Vagina (tissue), 2 donors: Measurements from ENCODE around the gene PICALM. TPM values are rescaled to one million over a fixed set of nuclear protein-coding genes. Genes with fewer than 3 reads are reported as not detected.

ENCODE experiments used
- DNase-seq, 2 donors: peaks; one replicate each; pipeline ENCODE4 v3.0.0-alpha.2; 2017; ENCODE audit errors: extremely low spot score in 2 of 2
- H3K27ac ChIP-seq: fragments of 200-600 bp; sonication (generic); one replicate; pipeline ENCODE4 v1.5.1; 2019
- H3K27me3 ChIP-seq: fragments of 200-600 bp; sonication (generic); one replicate; pipeline ENCODE4 v1.5.1; 2019
- H3K36me3 ChIP-seq, 2 donors: fragments of 200-600 bp; sonication (generic); one replicate each; pipeline ENCODE4 v1.5.1; 2017 to 2019
- H3K4me1 ChIP-seq: fragments of 200-600 bp; sonication (generic); one replicate; pipeline ENCODE4 v1.5.1; 2019
- H3K4me3 ChIP-seq, 2 donors: fragments of 200-600 bp; sonication (generic); 1 replicate in 1 of 2; 2 replicates in 1 of 2; pipeline ENCODE4 v1.5.1; 2016 to 2019
- H3K9me3 ChIP-seq: fragments of 200-600 bp; sonication (generic); one replicate; pipeline ENCODE4 v1.5.1; 2019
- POLR2A ChIP-seq, 2 donors: fragments of 450-650 bp; IDR thresholded peaks; one replicate each; pipeline ENCODE4 v1.6.1; 2017; ENCODE audit warnings: antibody characterized with exemption in 2 of 2, mild to moderate bottlenecking in 2 of 2, moderate library complexity in 2 of 2
- POLR2AphosphoS5 ChIP-seq, 2 donors: sonication (generic); formaldehyde crosslinking; IDR thresholded peaks; one replicate each; pipeline ENCODE4 v1.9.0; 2017; ENCODE audit warnings: antibody characterized with exemption in 2 of 2, mild to moderate bottlenecking in 2 of 2, low read depth in 1 of 2; ENCODE audit not compliant: insufficient read depth in 1 of 2
- intact Hi-C: fragments of 100-400 bp; cut with DNase I; formaldehyde crosslinking; loops from one replicate; pipeline ENCODE4 v1.15.1; 2023
- total RNA-seq: library from RNA; depleted of rRNA; stranded (reverse); fragments of >200 nt; gene quantifications from one replicate; pipeline ENCODE4 v1.2.3, GENCODE V29; 2016
- TF ChIP-seq, protein P1 (sequence below), 3 experiments: fragments of 450-650 bp in 2 of 3; fragments of 200-600 bp in 1 of 3; sonication (generic) in 1 of 3; IDR thresholded peaks; one replicate each; pipeline ENCODE4 v1.5.1; 2017 to 2019; ENCODE audit warnings: antibody characterized with exemption in 3 of 3, mild to moderate bottlenecking in 2 of 3, moderate library complexity in 2 of 3

PICALM gene
- total RNA-seq, 1 donor from 2014 or later: 237 TPM

DNA sequence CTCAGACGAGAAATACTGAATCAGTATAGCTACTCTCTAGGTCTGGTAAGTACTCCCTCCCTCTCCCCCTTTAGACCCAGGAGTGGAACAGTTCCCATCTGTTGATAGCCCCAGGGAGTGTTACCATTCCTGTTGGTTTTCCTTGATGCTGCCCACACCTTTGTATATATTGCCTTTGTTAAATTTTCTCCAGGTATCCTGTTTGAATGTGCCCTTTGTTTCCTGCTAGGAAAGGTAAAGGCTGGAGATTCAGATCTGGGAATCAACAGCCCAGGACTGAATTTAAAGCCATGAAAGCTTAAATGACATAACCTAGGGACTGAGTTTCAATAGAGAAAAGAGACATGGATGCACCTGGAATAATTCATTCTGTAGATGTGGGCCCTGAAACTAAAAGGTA lies 145.4 kb downstream of the PICALM start:
- Histone ChIP-seq H3K27me3 (no peaks in the 10 kb centered on the region), H3K27ac (no peak overlapping the region), H3K4me3 (no peak overlapping the region), H3K36me3 (no peaks in the 10 kb centered on the region), H3K4me1 (no peaks in the 10 kb centered on the region), H3K9me3 (no peaks in the 10 kb centered on the region)
- intact Hi-C loops: no loop called here
- DNase-seq: no peak
- no peak for TF ChIP-seq POLR2A (IDR thresholded peaks at IDR 0.05)
- no peak for TF ChIP-seq POLR2AphosphoS5 (IDR thresholded peaks at IDR 0.05; ENCODE audit: insufficient read depth in 1 of 2, low read depth in 1 of 2)
- TF ChIP-seq, protein P1, sequence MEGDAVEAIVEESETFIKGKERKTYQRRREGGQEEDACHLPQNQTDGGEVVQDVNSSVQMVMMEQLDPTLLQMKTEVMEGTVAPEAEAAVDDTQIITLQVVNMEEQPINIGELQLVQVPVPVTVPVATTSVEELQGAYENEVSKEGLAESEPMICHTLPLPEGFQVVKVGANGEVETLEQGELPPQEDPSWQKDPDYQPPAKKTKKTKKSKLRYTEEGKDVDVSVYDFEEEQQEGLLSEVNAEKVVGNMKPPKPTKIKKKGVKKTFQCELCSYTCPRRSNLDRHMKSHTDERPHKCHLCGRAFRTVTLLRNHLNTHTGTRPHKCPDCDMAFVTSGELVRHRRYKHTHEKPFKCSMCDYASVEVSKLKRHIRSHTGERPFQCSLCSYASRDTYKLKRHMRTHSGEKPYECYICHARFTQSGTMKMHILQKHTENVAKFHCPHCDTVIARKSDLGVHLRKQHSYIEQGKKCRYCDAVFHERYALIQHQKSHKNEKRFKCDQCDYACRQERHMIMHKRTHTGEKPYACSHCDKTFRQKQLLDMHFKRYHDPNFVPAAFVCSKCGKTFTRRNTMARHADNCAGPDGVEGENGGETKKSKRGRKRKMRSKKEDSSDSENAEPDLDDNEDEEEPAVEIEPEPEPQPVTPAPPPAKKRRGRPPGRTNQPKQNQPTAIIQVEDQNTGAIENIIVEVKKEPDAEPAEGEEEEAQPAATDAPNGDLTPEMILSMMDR (IDR thresholded peaks at IDR 0.05): no peak

DNA sequence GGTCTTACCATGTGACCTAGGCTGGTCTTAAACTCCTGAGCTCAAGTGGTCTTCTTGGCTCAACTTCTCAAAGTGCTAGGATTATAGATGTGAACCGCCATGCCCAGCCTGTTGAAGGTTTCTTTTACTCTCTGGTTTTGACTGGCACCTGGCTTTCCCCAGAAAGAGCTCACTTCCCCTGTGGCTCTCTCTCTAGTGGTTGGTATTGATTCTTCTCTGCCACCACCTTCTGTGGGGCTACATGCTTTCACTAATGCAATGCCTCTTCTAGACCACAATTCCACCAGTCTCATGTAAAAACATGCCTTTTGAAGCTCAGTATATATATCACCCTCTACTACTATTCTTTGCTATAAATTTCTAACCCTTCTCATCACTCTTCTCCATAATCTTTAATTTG lies 146.5 kb downstream of the PICALM start:
- H3K27ac ChIP-seq: no peak overlapping the region
- H3K27me3 ChIP-seq: no peaks in the 10 kb centered on the region
- no peak for DNase-seq
- H3K4me1 ChIP-seq: no peaks in the 10 kb centered on the region
- no peaks in the 10 kb centered on the region for H3K9me3 ChIP-seq
- no peaks in the 10 kb centered on the region for H3K36me3 ChIP-seq
- TF ChIP-seq POLR2AphosphoS5 (IDR thresholded peaks at IDR 0.05; ENCODE audit: insufficient read depth in 1 of 2, low read depth in 1 of 2) (no peak), POLR2A (IDR thresholded peaks at IDR 0.05) (no peak)
- TF ChIP-seq, protein P1 (IDR thresholded peaks at IDR 0.05): no peak
- intact Hi-C loops: no loop called here
- no peak overlapping the region for H3K4me3 ChIP-seq

DNA sequence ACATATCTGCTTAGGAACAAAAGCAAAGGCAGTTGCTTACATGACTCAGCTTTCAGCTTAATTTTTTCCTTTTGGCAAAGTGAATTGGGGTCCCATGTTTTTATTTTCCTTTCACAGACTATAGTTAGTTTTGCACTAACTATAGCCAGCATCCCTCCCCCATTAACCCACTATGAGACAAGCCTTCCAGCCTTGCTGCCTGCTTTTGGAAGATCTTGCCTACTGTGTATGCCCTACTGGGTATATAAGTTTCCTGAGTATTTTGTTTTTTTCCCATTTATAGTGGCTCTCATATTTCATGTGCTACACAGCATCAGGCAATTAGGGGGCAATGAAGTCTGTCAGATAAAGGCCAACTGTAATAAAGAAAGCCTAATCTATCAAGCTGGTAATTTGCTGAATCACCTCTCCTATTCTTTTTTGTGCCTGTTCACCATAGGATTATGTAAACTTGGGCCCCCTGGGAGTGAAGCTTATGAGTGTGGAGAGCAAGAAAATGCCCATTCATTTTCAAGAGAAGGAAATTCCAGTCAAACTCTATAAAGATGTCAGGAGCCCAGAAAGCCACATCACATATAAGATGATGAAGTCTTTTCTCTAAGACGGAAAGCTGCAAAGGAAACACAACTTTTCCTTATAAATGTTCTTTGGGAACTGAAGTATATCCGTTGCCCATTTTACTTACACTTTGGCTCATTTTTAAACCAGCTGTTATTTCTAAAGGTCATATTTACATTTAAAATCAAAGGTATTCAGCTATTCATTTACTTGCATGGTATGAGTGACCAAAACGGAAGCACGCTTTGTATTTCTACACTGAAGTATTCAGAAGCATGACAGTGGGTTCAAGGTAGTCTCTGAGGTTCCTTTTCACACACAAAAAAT lies 149.7 kb downstream of the PICALM start:
- intact Hi-C loops: no loop called here
- no peak for DNase-seq
- TF ChIP-seq POLR2A (IDR thresholded peaks at IDR 0.05) (no peak), POLR2AphosphoS5 (IDR thresholded peaks at IDR 0.05; ENCODE audit: insufficient read depth in 1 of 2, low read depth in 1 of 2) (no peak)
- TF ChIP-seq, protein P1 (IDR thresholded peaks at IDR 0.05): no peak
- Histone ChIP-seq H3K36me3 (no peaks in the 10 kb centered on the region), H3K27me3 (no peaks in the 10 kb centered on the region), H3K9me3 (no peaks in the 10 kb centered on the region), H3K27ac (no peak overlapping the region), H3K4me1 (no peaks in the 10 kb centered on the region), H3K4me3 (no peak overlapping the region)

DNA sequence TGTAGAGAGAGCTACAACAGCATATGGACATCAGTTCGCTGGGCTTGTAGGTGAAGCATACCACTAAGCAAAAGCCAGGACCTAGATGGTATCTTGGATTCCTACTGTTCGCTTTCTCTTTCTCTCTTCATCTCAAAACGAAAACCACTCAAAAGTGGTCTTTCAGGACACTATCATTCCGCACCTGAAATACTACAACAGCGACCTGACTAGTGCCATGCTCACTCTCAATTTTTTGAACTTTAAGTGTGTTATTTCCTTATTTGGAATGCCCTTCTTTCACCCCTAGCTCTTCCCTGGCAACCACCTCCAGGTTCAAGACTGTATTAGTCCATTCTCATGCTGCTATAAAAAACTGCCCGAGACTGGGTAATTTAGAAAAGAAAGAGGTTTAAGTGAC lies 154.5 kb downstream of the PICALM start:
- Histone ChIP-seq H3K27me3 (no peaks in the 10 kb centered on the region), H3K27ac (no peak overlapping the region), H3K4me1 (no peaks in the 10 kb centered on the region), H3K9me3 (no peaks in the 10 kb centered on the region), H3K4me3 (no peak overlapping the region), H3K36me3 (no peaks in the 10 kb centered on the region)
- TF ChIP-seq POLR2AphosphoS5 (IDR thresholded peaks at IDR 0.05; ENCODE audit: insufficient read depth in 1 of 2, low read depth in 1 of 2) (no peak), POLR2A (IDR thresholded peaks at IDR 0.05) (no peak)
- TF ChIP-seq, protein P1 (IDR thresholded peaks at IDR 0.05): no peak
- no peak for DNase-seq
- intact Hi-C loops: no loop called here

DNA sequence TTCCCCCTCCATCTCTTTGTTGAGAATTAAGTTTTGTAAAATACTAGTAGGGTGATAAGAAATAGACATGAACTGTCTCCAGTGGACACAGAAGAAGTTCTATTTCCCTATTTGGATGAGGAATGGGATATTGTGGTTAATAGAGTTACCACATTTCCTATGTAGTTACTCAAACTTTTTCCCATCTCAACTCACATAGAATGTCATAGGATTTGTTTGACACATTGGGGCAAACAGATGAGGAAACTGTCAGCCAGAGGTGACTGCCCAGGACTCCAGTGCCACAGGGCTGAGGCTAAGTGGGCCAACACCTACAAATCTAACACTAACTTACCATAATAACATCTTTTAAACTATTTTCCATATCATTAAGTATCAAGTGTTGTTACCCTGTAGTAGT lies 155.4 kb downstream of the PICALM start:
- no peaks in the 10 kb centered on the region for H3K36me3 ChIP-seq
- TF ChIP-seq POLR2AphosphoS5 (IDR thresholded peaks at IDR 0.05; ENCODE audit: insufficient read depth in 1 of 2, low read depth in 1 of 2) (no peak), POLR2A (IDR thresholded peaks at IDR 0.05) (no peak)
- TF ChIP-seq, protein P1 (IDR thresholded peaks at IDR 0.05): no peak
- no peak overlapping the region for H3K27ac ChIP-seq
- no peak overlapping the region for H3K4me3 ChIP-seq
- no peaks in the 10 kb centered on the region for H3K4me1 ChIP-seq
- no peaks in the 10 kb centered on the region for H3K9me3 ChIP-seq
- H3K27me3 ChIP-seq: no peaks in the 10 kb centered on the region
- intact Hi-C loops: no loop called here
- DNase-seq: no peak
